Measurements from ENCODE around the gene DCC.

The DCC gene

DNA sequence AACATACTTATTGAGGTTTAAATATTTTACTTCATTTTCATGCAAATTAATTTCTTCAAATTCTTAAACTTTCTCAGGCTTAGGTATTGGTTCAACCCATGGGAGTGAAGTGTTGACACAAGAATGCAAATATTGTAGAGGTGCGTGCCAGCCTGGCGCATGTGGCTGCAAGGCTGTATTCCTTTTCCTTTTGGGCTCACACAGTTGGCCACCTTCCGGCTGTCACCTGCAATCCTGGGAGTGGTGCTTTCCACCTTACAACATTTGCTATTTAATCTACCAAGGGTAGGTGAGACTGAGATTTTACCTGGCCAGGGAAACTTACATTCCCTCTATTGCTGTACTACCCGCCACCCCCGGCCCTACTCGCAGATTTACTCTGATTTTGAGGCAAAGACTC is 141.1 kb downstream of the DCC start:
- CTCF ChIA-PET: no interaction called here
- no peak for DNase-seq (ENCODE audit: extremely low spot score)
- POLR2A ChIA-PET: no interaction called here
- TF ChIP-seq, protein P1, sequence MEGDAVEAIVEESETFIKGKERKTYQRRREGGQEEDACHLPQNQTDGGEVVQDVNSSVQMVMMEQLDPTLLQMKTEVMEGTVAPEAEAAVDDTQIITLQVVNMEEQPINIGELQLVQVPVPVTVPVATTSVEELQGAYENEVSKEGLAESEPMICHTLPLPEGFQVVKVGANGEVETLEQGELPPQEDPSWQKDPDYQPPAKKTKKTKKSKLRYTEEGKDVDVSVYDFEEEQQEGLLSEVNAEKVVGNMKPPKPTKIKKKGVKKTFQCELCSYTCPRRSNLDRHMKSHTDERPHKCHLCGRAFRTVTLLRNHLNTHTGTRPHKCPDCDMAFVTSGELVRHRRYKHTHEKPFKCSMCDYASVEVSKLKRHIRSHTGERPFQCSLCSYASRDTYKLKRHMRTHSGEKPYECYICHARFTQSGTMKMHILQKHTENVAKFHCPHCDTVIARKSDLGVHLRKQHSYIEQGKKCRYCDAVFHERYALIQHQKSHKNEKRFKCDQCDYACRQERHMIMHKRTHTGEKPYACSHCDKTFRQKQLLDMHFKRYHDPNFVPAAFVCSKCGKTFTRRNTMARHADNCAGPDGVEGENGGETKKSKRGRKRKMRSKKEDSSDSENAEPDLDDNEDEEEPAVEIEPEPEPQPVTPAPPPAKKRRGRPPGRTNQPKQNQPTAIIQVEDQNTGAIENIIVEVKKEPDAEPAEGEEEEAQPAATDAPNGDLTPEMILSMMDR (IDR thresholded peaks at IDR 0.05; ENCODE audit: control extremely low read depth, extremely low read depth, low read depth, missing control alignments): no peak

DNA sequence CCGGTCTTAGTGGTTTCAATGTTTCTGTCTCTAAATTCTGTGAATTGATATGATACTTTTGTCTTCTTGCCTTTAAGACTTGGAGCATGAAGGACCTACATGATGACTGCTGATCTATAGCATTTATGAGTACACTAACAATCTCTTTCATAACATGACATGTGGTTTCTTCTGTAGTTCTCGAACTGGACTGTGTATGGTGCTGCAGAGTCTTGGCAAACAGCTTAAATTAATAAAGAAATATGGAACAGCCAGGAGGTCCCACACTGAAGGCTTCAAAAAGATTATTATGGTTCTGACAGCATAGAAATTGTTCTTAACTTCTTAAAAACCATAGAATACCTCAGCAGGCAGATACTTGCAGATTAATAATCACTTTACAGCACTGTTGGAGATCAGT is 145.0 kb downstream of the DCC start:
- ChIA-PET POLR2A (no interaction called here), CTCF (no interaction called here)
- no peak for DNase-seq (ENCODE audit: extremely low spot score)
- TF ChIP-seq, protein P1 (IDR thresholded peaks at IDR 0.05; ENCODE audit: control extremely low read depth, extremely low read depth, low read depth, missing control alignments): no peak

DNA sequence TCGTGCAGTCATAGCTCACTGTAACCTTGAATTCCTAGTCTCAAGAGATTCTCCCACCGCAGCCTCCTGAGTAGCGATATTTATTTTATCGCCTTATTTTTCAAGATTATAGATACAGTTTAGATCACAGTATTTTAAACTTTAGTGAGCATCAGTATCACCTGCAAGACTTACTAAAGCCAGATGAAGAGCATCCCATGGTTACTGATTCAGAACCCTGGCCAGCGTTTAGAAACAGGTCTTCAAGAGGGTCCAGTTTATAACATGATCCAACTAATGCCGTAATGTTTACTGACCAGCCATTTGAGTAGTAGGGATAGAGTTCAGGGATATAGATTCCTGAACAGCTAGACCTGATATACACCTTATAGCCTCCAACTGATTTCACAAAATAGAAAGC is 146.1 kb downstream of the DCC start:
- CTCF ChIA-PET: no interaction called here
- TF ChIP-seq, protein P1 (IDR thresholded peaks at IDR 0.05; ENCODE audit: control extremely low read depth, extremely low read depth, low read depth, missing control alignments): no peak
- POLR2A ChIA-PET: no interaction called here
- DNase-seq (ENCODE audit: extremely low spot score): no peak

DNA sequence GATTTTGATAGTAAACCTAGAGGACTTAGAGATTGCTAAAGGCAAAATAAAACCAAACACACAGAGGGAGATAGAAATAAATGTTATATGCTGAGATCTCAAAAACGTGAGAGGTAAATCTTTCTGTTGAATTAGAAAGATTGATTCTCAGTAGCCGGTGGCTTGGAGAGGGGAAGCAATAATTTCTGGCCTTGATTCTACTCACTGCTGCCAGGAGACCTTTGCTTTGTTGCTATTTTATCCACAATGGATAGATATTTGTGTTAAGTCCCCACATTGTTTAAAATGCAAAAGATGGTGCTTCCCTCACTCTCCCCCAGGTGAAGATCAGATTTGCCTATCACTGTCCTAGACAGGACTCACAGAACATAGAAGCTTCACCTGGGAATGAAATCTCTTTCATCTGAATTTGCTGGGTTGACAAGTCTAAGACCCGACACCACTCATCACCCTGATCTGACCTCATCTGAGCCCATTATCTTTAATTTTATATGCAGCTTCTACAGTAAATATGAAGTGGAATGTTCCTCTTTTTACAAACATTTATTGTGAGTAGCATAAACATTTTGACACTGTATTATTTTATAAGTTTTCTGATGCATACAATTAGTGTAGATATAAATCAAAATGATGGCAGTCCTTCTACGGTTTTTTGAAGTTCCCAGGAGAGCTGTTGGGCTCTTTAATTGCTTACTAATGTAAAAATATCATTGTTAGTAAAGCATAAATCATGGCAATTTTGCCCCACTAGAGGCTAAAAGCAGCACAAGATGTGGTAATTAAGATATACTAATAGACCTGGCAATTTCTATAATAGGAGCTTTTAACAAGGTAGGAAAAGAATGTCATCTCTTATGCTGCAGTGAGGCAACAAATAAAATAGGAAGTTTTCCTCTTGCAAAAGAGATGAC is 149.7 kb downstream of the DCC start:
- TF ChIP-seq, protein P1 (IDR thresholded peaks at IDR 0.05; ENCODE audit: control extremely low read depth, extremely low read depth, low read depth, missing control alignments): no peak
- CTCF ChIA-PET: interaction anchor here (0.9 to 1.3 kb wide), 3 partner anchors 16 to 138 kb away, joined by 3 to 6 read pairs (median 3); no protein-coding TSS in a partner anchor
- no peak for DNase-seq (ENCODE audit: extremely low spot score)
- POLR2A ChIA-PET: no interaction called here

DNA sequence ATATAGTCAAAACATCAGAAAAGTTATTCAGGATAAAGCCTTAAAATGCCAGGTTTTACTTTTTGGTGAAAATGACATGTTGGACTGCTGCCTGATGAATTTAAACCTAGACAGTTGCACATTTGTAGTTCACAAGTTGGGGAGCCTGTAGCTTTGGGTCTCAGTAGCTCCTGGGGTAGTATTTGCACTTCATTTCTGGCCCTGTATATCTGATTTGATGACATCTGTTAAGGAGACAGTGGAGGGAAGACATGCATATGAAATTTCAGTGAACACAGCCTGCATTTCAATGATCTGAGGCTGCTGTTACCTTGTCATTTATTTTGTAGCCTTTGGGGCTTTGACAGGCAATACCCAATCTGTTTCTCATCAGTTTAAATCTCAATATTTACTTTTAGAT is 156.4 kb downstream of the DCC start:
- ChIA-PET CTCF (interaction anchor here (0.9 to 1.2 kb wide), 2 partner anchors 11 to 24 kb away, joined by 3 read pairs; no protein-coding TSS in a partner anchor), POLR2A (no interaction called here)
- no peak for DNase-seq (ENCODE audit: extremely low spot score)
- TF ChIP-seq, protein P1 (IDR thresholded peaks at IDR 0.05; ENCODE audit: control extremely low read depth, extremely low read depth, low read depth, missing control alignments): no peak

DNA sequence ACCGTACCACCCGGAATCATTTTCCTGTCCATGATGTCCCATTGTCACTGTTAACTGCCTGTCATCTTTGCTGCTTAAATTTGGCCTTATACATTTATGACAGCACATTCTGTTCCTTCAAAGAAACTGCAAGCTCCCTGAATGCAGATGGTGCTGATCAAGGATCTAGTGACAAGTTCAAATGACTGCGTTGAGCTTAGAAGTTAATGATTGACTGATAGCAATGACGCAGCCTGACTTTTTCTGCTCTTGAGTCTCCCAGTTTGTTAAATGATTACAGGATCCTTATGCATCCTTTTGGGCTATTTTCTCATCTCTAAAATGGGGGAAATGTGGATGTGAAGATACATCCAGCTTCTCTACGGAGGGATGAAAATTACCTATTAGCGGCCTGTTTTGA is 159.0 kb downstream of the DCC start:
- ChIA-PET POLR2A (no interaction called here), CTCF (no interaction called here)
- no peak for DNase-seq (ENCODE audit: extremely low spot score)

More for the DNA sequence above, 159.0 kb downstream of the DCC start:
- TF ChIP-seq, protein P1 (IDR thresholded peaks at IDR 0.05; ENCODE audit: control extremely low read depth, extremely low read depth, low read depth, missing control alignments): no peak

All from GM10248 (cell line).